Sigmoid colon (tissue), 7 donors: Measurements from ENCODE around the gene HIGD2B. TPM values are rescaled to one million over a fixed set of nuclear protein-coding genes. Genes with fewer than 3 reads are reported as not detected.

ENCODE experiments used
- DNase-seq: peaks from one replicate; pipeline ENCODE4 v3.0.0-alpha.2; 2019
- H3K27ac ChIP-seq, 4 donors: fragments of 200-600 bp; sonication (generic); one replicate each; pipeline ENCODE4 v1.5.1; 2016 to 2019; ENCODE audit warnings: mild to moderate bottlenecking in 1 of 4
- H3K27me3 ChIP-seq, 3 donors: fragments of 200-600 bp; sonication (generic); one replicate each; pipeline ENCODE4 v1.5.1; 2019; ENCODE audit warnings: mild to moderate bottlenecking in 1 of 3
- H3K36me3 ChIP-seq, 4 donors: fragments of 200-600 bp; sonication (generic); one replicate each; pipeline ENCODE4 v1.5.1; 2016 to 2019
- H3K4me1 ChIP-seq, 4 donors: fragments of 200-600 bp; sonication (generic); one replicate each; pipeline ENCODE4 v1.5.1; 2017 to 2019
- H3K4me3 ChIP-seq, 4 donors: fragments of 200-600 bp; sonication (generic); one replicate each; pipeline ENCODE4 v1.5.1; 2017 to 2019; ENCODE audit warnings: mild to moderate bottlenecking in 2 of 4, moderate library complexity in 1 of 4
- H3K9me3 ChIP-seq, 4 donors: fragments of 200-600 bp in 3 of 4; sonication (generic) in 3 of 4; one replicate each; pipeline versions ENCODE4 v1.5.1 to v1.6.1; 2013 to 2019
- EP300 ChIP-seq, 4 donors: sonication (generic); formaldehyde crosslinking; IDR thresholded peaks; one replicate each; pipeline ENCODE4 v1.6.1; 2017; ENCODE audit warnings: antibody characterized with exemption in 4 of 4
- POLR2A ChIP-seq, 2 donors: fragments of 450-650 bp; IDR thresholded peaks; one replicate each; pipeline ENCODE4 v1.6.1; 2016; ENCODE audit warnings: antibody characterized with exemption in 2 of 2, mild to moderate bottlenecking in 2 of 2, moderate library complexity in 2 of 2
- POLR2AphosphoS5 ChIP-seq, 4 donors: sonication (generic); formaldehyde crosslinking; IDR thresholded peaks; one replicate each; pipeline ENCODE4 v1.6.1; 2017; ENCODE audit warnings: antibody characterized with exemption in 4 of 4
- WGBS, 2 donors: extraction: QIAGEN DNeasy Blood & Tissue Kit; methylation state at CpG; one replicate each; pipeline ENCODE4 v1.1.7; 2013; 5-methylcytosine and 5-hydroxymethylcytosine counted together
- intact Hi-C: fragments of 100-400 bp; cut with DNase I; formaldehyde crosslinking; loops from one replicate; pipeline ENCODE4 v1.15.1; 2023
- polyA plus RNA-seq, 3 donors: library from polyadenylated mRNA; stranded (reverse); fragments of 200-250 nt; gene quantifications; one replicate each; pipeline ENCODE4 v1.2.3, GENCODE V29; 2013
- total RNA-seq, 4 donors: library from RNA; depleted of rRNA; stranded (reverse); fragments of >200 nt; gene quantifications; one replicate each; pipeline ENCODE4 v1.1.0, GENCODE V29; 2016
- TF ChIP-seq, protein P1 (sequence below), 4 experiments: fragments of 450-650 bp in 3 of 4; fragments of 200-600 bp in 1 of 4; IDR thresholded peaks; one replicate each; pipeline ENCODE4 v1.5.1; 2016 to 2019; ENCODE audit warnings: antibody characterized with exemption in 4 of 4, mild to moderate bottlenecking in 3 of 4, moderate library complexity in 2 of 4
- donor health status: healthy with polysubstance abuse.
- donor health status: Bipolar disorder and iron deficiency.
- donor health status: healthy.

The HIGD2B gene
- total RNA-seq = not detected
- polyA plus RNA-seq = not detected

- intact Hi-C loops = loop anchor here (10.0 kb wide), 3 partner anchors 91 to 369 kb away; partner anchors contain the start of genes HEXA and NEO1
- peak within 1 kb of the TSS; percentile 84 to 93 (median 90) for H3K27ac ChIP-seq
- no peaks in the 10 kb centered on the region for H3K9me3 ChIP-seq
- TF ChIP-seq EP300 (IDR thresholded peaks at IDR 0.05) (no peak), POLR2AphosphoS5 (IDR thresholded peaks at IDR 0.05) (peak; percentile 72 to 86 (median 80)), POLR2A (IDR thresholded peaks at IDR 0.05) (peak; percentile 58 to 60)
- TF ChIP-seq, protein P1, sequence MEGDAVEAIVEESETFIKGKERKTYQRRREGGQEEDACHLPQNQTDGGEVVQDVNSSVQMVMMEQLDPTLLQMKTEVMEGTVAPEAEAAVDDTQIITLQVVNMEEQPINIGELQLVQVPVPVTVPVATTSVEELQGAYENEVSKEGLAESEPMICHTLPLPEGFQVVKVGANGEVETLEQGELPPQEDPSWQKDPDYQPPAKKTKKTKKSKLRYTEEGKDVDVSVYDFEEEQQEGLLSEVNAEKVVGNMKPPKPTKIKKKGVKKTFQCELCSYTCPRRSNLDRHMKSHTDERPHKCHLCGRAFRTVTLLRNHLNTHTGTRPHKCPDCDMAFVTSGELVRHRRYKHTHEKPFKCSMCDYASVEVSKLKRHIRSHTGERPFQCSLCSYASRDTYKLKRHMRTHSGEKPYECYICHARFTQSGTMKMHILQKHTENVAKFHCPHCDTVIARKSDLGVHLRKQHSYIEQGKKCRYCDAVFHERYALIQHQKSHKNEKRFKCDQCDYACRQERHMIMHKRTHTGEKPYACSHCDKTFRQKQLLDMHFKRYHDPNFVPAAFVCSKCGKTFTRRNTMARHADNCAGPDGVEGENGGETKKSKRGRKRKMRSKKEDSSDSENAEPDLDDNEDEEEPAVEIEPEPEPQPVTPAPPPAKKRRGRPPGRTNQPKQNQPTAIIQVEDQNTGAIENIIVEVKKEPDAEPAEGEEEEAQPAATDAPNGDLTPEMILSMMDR (IDR thresholded peaks at IDR 0.05) = no peak
- DNase-seq = peak; percentile 90
- H3K4me1 ChIP-seq = peaks cover 0 to 15% (median 8%) of the 10 kb centered on the region in 4 donors
- H3K36me3 ChIP-seq = no peaks in the 10 kb centered on the region
- peak within 1 kb of the TSS; percentile 56 to 81 (median 65) for H3K4me3 ChIP-seq
- 1% methylated on average over 49 of the region's 49 CpGs for WGBS, 2 donors
- no peaks in the 10 kb centered on the region for H3K27me3 ChIP-seq
These were observed at the start of gene HIGD2B, which contains the start of gene BBS4 for GRCh38 chr15:72685925-72686794. Gene HIGD2B, minus strand, starts transcription at chr15:72686182. Its CDS starts 9,808 bp downstream, at chr15:72676374. Gene BBS4, plus strand, starts transcription at chr15:72686207. Its CDS starts 21 bp downstream, at chr15:72686228.

DNA sequence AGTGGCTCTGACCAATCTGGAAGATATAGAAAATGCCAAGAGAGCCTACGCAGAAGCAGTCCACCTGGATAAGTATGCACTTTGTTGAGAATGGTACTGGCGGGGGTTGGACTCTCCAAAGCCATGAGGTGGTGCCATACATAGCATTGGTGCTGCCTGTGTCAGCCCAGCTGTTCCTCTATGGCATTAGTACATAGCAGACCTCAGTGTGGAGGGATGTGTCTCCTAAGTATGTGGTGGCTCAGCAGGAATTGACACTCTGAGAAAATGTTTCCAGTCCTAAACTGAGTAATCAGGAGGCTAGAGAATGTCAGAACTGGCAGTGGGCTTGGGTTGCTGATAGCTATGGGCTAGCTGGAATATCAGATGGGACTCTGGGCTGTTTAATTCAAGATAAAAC, 49.1 kb upstream of the HIGD2B start:
- no peak overlapping the region for H3K4me3 ChIP-seq
- no peaks in the 10 kb centered on the region for H3K27me3 ChIP-seq
- H3K36me3 ChIP-seq = peaks cover 0 to 75% (median 43%) of the 10 kb centered on the region in 4 donors
- WGBS, 2 donors = 97 to 98% methylated on average over 2 of the region's 2 CpGs
- H3K4me1 ChIP-seq = no peaks in the 10 kb centered on the region
- no peaks in the 10 kb centered on the region for H3K9me3 ChIP-seq
- DNase-seq = no peak
- intact Hi-C loops = no loop called here
- TF ChIP-seq POLR2A (IDR thresholded peaks at IDR 0.05) (no peak), POLR2AphosphoS5 (IDR thresholded peaks at IDR 0.05) (no peak), EP300 (IDR thresholded peaks at IDR 0.05) (no peak)
- TF ChIP-seq, protein P1 (IDR thresholded peaks at IDR 0.05) = no peak
- H3K27ac ChIP-seq = no peak overlapping the region

DNA sequence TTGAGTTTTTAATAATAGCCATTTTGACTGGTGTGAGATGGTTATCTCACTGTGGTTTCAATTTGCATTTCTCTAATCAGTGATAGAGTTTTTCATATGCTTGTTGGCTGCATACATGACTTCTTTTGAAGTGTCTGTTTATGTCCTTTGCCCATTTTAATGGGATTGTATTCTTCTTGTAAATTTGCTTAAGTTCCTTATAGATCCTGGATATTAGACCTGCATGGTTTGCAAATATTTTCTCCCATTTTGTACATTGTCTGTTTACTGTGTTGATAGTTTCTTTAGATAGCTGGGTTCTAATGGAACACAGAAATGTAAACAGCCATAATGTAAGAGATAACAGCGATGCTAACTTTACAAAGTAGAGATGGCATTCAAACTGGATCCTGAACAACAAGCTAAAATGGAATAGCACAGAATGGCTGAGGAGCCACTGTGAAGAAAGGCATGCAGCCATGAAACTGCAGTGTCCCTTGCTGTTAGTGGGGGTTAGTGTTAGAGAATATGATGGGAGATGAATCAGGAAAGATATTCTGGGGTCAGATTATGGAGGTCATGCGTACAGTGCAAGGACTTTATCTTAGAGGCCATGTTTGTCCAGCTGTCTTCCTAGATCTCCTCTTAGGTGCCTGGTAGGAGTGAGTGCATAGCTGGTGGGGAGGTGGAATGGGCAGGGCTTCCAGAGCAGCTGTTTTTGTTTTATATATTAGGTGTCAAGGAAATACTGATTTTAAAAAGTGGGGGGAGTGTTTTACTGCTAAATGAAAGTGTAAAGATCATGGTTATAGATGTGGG, 48.2 kb upstream of the HIGD2B start:
- no peaks in the 10 kb centered on the region for H3K9me3 ChIP-seq
- no peak for DNase-seq
- peaks cover 0 to 66% (median 40%) of the 10 kb centered on the region in 4 donors for H3K36me3 ChIP-seq
- TF ChIP-seq EP300 (IDR thresholded peaks at IDR 0.05) (no peak), POLR2AphosphoS5 (IDR thresholded peaks at IDR 0.05) (no peak), POLR2A (IDR thresholded peaks at IDR 0.05) (no peak)
- TF ChIP-seq, protein P1 (IDR thresholded peaks at IDR 0.05) = no peak
- no peaks in the 10 kb centered on the region for H3K4me1 ChIP-seq
- intact Hi-C loops = no loop called here
- no peaks in the 10 kb centered on the region for H3K27me3 ChIP-seq
- WGBS, 2 donors = 88 to 94% methylated on average over 2 of the region's 2 CpGs
- no peak overlapping the region for H3K27ac ChIP-seq
- H3K4me3 ChIP-seq = no peak overlapping the region

GRCh38 chr15:72732516-72732915, 46.5 kb upstream of the HIGD2B start:
- H3K27me3 ChIP-seq = no peaks in the 10 kb centered on the region
- TF ChIP-seq EP300 (IDR thresholded peaks at IDR 0.05) (no peak), POLR2AphosphoS5 (IDR thresholded peaks at IDR 0.05) (no peak), POLR2A (IDR thresholded peaks at IDR 0.05) (no peak)
- TF ChIP-seq, protein P1 (IDR thresholded peaks at IDR 0.05) = no peak
- WGBS, 2 donors = 91 to 92% methylated on average over 4 of the region's 4 CpGs
- no peak overlapping the region for H3K27ac ChIP-seq
- no peak for DNase-seq
- H3K4me1 ChIP-seq = no peaks in the 10 kb centered on the region
- intact Hi-C loops = no loop called here
- H3K36me3 ChIP-seq = peaks cover 0 to 56% (median 31%) of the 10 kb centered on the region in 4 donors
- H3K9me3 ChIP-seq = no peaks in the 10 kb centered on the region
- H3K4me3 ChIP-seq = no peak overlapping the region
